T-helper 1 cell treated with Interleukin-12 subunit alpha and Interleukin-12 subunit beta and Interleukin-4 antibody, amounts not matched to agents 30 μg/mL and 1 μg/mL, for 36 hours (primary cell): ENCODE measurements around the gene PRKD1.
"Not testable (repeated sequence)": the region's sequence is repeated elsewhere in the genome, so short reads cannot be mapped to it uniquely, and the experiment has no call there.

Experiments
- H3K27ac Mint-ChIP-seq: one replicate; pipeline ENCODE4 v1.8.0; 2021; ENCODE audit warnings: mild to moderate bottlenecking, mixed read lengths
- H3K27me3 Mint-ChIP-seq: one replicate; pipeline ENCODE4 v1.8.0; 2021; ENCODE audit warnings: low read depth, mixed read lengths
- H3K36me3 Mint-ChIP-seq: one replicate; pipeline ENCODE4 v1.8.0; 2021; ENCODE audit warnings: low read depth, mixed read lengths
- H3K4me1 Mint-ChIP-seq: one replicate; pipeline ENCODE4 v1.8.0; 2021; ENCODE audit warnings: low read depth, mixed read lengths
- H3K4me3 Mint-ChIP-seq: one replicate; pipeline ENCODE4 v1.8.0; 2021; ENCODE audit warnings: mild to moderate bottlenecking, moderate library complexity, mixed read lengths
- H3K9me3 Mint-ChIP-seq: one replicate; pipeline ENCODE4 v1.8.0; 2021; ENCODE audit warnings: mixed read lengths

The PRKD1 gene

DNA sequence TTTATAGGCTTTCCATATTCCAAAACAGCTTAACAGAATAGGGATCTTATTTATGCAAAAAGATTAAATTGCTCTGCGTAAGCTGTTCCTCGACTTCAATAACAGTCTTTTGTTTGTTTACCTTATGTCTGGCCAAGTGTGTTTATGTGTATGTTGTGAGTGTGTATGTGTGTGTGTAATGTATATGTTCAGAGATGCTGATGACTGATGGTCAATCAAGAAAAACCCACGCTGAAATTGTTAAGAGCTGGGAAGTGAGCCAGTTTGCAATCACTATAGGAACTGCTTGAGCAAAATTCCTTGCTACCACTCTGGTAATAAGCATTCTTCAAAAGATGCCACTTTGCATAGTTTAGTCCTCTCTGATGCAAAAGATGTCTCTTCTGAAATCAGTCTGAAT, 59.6 kb downstream of the PRKD1 start:
- Mint-ChIP-seq H3K27me3 (no peaks in the 10 kb centered on the region), H3K36me3 (no peaks in the 10 kb centered on the region), H3K4me3 (no peak overlapping the region), H3K27ac (no peak overlapping the region), H3K9me3 (peaks cover 6% of the 10 kb centered on the region), H3K4me1 (no peaks in the 10 kb centered on the region)

DNA sequence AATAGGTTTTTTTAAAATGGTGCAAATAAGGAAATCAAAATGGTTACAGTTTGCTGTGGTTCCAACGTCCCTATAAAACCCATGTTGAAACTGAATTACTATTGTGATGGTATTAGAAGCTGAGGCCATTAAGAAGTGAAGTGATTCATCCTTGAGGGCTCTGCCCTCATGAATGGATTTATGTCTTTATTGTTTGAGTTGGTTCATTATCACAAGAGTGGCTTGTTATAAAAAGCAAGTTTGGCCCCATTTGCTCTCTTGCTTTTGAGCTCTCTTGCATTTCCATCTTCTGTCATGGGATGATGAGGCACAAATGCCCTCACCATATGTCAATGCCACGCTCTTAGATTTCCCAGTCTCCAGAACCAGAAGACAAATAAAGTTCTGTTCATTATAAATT, 62.3 kb downstream of the PRKD1 start:
- Mint-ChIP-seq H3K36me3 (no peaks in the 10 kb centered on the region), H3K27me3 (no peaks in the 10 kb centered on the region), H3K9me3 (peaks cover 16% of the 10 kb centered on the region), H3K27ac (no peak overlapping the region), H3K4me1 (no peaks in the 10 kb centered on the region), H3K4me3 (no peak overlapping the region)

DNA sequence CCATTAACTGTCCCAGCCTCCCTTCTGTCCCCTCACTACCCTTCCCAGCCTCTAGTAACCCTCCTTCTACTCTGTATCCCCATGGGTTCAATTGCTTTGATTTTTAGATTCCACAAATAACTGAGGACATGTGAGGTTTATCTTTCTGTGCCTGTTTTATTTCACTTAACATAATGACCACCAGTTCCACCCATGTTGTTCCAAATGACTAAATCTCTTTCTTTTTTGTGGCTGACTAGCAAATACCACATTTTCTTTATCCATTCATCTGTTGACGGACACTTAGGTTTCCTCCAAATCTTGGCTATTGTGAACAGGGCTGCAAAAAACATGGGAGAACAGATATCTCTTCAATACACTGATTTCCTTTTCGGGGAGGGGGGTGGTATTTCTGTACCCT, 65.7 kb downstream of the PRKD1 start:
- H3K4me3 Mint-ChIP-seq = no peak overlapping the region
- H3K4me1 Mint-ChIP-seq = no peaks in the 10 kb centered on the region
- H3K27ac Mint-ChIP-seq = no peak overlapping the region

DNA sequence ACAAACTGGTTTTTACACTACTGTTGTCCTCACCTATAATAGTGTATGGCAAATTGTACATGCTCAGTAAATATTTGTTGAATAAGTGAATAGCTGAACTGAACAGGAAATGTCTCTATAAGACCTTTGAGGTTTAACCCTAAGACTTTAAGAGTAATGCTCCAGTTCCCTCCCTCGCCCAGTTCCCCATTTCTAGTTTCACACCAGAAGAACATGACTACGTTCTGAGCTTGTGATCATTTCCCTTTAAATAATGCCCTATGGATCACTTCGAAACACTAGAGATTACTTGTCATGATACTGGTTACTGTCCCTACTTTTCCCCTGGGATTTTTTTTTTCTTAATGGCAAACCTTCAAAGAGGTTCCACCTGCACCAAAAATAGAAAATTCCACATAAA, 69.3 kb downstream of the PRKD1 start:
- no peak overlapping the region for H3K4me3 Mint-ChIP-seq
- H3K27ac Mint-ChIP-seq = no peak overlapping the region
- no peaks in the 10 kb centered on the region for H3K36me3 Mint-ChIP-seq
- H3K27me3 Mint-ChIP-seq = no peaks in the 10 kb centered on the region
- no peaks in the 10 kb centered on the region for H3K4me1 Mint-ChIP-seq
- H3K9me3 Mint-ChIP-seq = peaks cover 32% of the 10 kb centered on the region

More for the DNA sequence above, 65.7 kb downstream of the PRKD1 start:
- peaks cover 16% of the 10 kb centered on the region for H3K9me3 Mint-ChIP-seq
- H3K27me3 Mint-ChIP-seq = no peaks in the 10 kb centered on the region
- no peaks in the 10 kb centered on the region for H3K36me3 Mint-ChIP-seq

DNA sequence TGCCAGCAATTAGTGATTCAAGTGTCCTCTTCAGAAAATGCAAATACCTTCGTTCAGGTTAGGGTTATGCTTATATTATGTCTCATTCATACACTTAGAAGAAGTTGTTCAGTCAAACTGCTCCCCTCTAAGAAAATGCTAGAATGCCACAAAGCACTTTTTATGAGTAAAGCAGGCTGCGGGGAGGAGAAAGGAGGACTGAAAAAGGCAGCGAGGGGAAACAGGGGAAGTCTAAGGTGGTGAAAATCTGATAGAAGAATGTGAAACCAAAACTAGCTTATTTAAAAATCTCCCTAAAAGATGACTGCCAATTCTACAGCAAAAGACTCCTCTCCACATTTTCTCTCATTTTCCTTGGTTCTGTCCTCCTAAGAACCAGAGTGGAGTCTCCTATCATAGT, 70.1 kb downstream of the PRKD1 start:
- Mint-ChIP-seq H3K27ac (no peak overlapping the region), H3K36me3 (no peaks in the 10 kb centered on the region), H3K4me3 (no peak overlapping the region), H3K4me1 (no peaks in the 10 kb centered on the region), H3K27me3 (no peaks in the 10 kb centered on the region), H3K9me3 (peaks cover 34% of the 10 kb centered on the region)

DNA sequence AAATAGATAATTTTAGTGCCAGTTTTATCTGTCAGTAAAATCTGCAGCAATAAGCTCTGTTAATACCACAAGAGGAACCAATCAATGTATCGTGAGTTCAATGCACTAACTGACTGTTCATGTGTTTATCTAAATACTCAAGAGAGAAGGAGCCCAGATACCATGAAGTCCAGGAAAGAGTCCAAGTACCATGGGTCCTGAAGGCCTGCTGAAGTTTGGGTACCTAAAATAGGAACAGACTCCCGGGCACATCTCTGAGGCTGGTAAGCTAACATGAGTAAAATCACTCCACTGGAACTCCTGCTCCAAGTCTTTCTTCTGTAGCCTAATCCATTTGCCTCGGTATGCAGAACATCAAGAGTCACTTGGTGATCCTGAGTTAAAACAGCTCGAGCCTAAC, 71.1 kb downstream of the PRKD1 start:
- no peak overlapping the region for H3K27ac Mint-ChIP-seq
- H3K9me3 Mint-ChIP-seq = peaks cover 37% of the 10 kb centered on the region
- no peaks in the 10 kb centered on the region for H3K27me3 Mint-ChIP-seq
- no peaks in the 10 kb centered on the region for H3K36me3 Mint-ChIP-seq
- no peak overlapping the region for H3K4me3 Mint-ChIP-seq
- no peaks in the 10 kb centered on the region for H3K4me1 Mint-ChIP-seq

DNA sequence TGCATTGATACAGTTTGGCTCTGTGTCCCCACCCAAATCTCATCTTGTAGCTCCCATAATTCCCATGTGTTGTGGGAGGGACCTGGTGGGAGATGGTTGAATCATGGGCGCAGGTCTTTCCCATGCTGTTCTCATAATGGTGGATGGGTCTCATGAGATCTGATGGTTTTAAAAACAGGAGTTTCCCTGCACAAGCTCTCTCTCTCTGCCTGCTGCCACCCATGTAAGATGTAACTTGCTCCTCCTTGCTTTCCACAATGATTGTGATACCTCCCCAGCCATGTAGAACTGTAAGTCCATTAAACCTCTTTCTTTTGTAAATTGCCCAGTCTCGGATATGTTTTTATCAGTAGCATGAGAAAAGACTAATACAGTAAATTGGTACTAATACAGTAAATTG, 74.0 kb downstream of the PRKD1 start:
- not testable (repeated sequence) for H3K36me3 Mint-ChIP-seq, H3K27ac Mint-ChIP-seq, H3K4me1 Mint-ChIP-seq, H3K27me3 Mint-ChIP-seq, H3K4me3 Mint-ChIP-seq
- peaks cover 46% of the 10 kb centered on the region for H3K9me3 Mint-ChIP-seq

DNA sequence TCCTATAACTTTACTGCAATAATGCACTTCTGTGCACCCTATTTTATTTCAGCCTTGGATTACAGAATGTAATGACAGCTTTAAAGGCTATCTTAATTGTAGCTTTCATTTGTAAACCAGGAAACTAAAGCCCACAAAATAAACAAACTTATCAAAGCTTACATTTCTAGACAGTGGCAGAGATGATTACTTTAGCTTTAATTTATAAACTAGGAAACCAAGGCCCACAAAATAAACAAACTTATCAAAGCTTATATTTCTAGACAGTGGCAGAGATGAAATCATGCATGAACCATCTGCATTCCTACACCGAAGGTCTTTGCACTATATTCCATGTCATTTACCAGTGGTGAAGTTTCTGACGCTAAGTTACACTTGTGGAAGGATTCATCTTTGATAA, 74.4 kb downstream of the PRKD1 start:
- H3K4me3 Mint-ChIP-seq = no peak overlapping the region
- H3K27ac Mint-ChIP-seq = no peak overlapping the region
- H3K27me3 Mint-ChIP-seq = no peaks in the 10 kb centered on the region
- H3K9me3 Mint-ChIP-seq = peaks cover 46% of the 10 kb centered on the region
- H3K36me3 Mint-ChIP-seq = no peaks in the 10 kb centered on the region
- H3K4me1 Mint-ChIP-seq = no peaks in the 10 kb centered on the region

DNA sequence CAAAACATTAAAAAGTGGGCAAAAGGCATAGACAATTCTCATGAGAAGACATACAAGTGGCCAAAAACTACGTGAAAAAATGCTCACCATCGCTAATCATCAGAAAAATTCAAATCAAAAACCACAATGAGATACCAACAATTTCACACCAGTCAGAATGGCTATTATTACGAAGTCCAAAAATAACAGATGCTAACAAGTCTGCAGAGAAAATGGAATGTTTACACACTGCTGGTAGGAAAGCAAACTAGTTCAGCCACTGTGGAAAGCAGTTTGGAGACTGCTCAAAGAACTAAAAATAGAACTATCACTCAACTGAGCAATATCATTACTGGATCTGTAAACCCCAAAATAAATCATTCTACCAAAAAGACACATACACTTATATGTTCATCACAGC, 76.2 kb downstream of the PRKD1 start:
- Mint-ChIP-seq H3K9me3 (peaks cover 46% of the 10 kb centered on the region), H3K27ac (no peak overlapping the region), H3K4me1 (no peaks in the 10 kb centered on the region), H3K27me3 (no peaks in the 10 kb centered on the region), H3K36me3 (no peaks in the 10 kb centered on the region), H3K4me3 (no peak overlapping the region)

DNA sequence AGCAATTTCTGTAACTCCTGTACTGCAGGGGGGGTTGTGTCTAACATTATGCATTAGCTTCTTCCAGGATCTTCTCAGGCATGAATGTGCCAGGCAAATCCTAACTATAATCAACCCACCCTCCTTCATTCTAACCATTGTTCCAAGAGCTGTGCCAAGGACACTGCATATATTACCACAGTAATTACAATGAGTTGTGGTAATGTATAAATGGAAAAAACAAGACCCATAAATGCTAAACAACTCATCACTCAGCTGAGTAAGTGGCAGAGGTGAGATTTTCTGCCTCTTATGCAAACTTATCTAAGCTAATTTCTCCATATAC, 80.6 kb downstream of the PRKD1 start:
- H3K27ac Mint-ChIP-seq = no peak overlapping the region
- no peaks in the 10 kb centered on the region for H3K36me3 Mint-ChIP-seq
- no peaks in the 10 kb centered on the region for H3K27me3 Mint-ChIP-seq
- no peaks in the 10 kb centered on the region for H3K4me1 Mint-ChIP-seq
- no peak overlapping the region for H3K4me3 Mint-ChIP-seq
- peaks cover 24% of the 10 kb centered on the region for H3K9me3 Mint-ChIP-seq

DNA sequence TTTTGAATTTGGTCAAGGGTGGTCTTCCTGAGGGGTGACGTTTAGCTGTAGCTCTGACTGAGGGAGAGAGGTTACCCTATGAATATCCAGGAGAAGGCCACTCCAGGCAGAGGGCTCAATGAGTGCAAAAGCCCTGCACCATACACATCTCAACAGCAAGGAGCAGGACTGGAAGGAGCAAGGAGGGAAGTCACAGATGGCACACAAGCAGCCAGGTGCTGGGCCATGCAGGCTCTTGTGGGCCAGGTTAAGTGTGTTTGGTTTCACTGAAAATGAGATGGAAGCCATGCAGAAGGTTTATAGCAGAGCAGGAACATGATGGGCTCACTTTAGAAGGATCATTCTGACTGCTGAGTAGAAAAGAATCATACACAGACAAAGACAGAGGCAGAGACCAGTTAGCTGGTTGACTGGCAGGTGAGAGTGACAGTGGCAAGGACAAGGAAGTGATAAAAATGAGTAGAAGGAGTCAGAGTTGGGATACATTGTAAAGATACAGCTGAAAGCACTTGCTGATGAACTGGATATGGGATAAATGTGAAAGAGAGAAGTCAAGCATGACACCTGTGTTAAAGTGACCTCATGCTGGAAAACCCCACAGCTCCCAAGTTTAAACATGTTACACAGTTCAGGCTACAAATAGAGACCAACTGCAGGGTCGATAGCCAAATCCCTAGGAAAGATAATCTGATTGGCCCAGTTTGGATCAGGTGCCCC, 81.2 kb downstream of the PRKD1 start:
- Mint-ChIP-seq H3K4me1 (no peaks in the 10 kb centered on the region), H3K4me3 (no peak overlapping the region), H3K27ac (no peak overlapping the region), H3K27me3 (no peaks in the 10 kb centered on the region), H3K9me3 (peaks cover 21% of the 10 kb centered on the region), H3K36me3 (no peaks in the 10 kb centered on the region)

DNA sequence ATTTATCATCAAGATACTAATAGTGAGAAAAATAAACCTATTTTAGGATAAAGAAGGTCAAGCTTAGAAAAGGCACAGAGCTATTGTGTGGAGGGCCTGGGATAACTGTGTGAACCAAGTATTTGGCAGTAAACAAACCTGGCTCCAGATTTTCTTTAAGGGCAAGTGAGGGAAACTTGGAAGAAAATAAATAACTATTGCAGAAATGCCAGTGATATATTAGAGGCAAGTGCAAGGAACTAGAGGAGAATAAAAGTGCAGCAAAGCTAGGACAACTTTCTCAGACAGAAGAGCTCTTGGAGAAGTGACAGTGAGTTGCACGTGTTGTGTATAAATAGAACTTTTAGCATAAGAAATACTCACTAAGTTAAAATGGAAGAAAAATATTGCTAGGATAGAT, 83.7 kb downstream of the PRKD1 start:
- H3K4me3 Mint-ChIP-seq = no peak overlapping the region
- no peak overlapping the region for H3K27ac Mint-ChIP-seq
- H3K27me3 Mint-ChIP-seq = no peaks in the 10 kb centered on the region
- H3K36me3 Mint-ChIP-seq = no peaks in the 10 kb centered on the region
- H3K4me1 Mint-ChIP-seq = no peaks in the 10 kb centered on the region
- H3K9me3 Mint-ChIP-seq = peaks cover 29% of the 10 kb centered on the region

DNA sequence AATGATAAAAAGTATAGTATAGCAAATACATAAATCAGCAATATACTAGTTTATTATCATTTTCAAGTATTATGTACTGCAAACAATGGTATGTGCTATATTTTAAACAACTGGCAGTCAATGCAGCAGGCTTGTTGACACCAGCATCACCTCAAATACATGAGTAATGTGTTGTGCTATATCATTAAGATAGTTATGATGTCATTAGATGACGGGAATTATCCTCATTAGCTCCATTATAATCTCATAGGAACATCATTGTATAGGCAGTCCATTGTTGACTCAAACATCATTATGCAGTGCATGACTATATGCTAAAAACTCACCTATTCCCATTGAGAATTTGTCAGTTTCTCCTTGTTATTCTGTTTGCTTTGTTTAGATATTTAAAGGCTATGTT, 85.4 kb downstream of the PRKD1 start:
- no peaks in the 10 kb centered on the region for H3K27me3 Mint-ChIP-seq
- no peak overlapping the region for H3K27ac Mint-ChIP-seq
- H3K36me3 Mint-ChIP-seq = no peaks in the 10 kb centered on the region
- no peak overlapping the region for H3K4me3 Mint-ChIP-seq
- no peaks in the 10 kb centered on the region for H3K4me1 Mint-ChIP-seq
- peaks cover 36% of the 10 kb centered on the region for H3K9me3 Mint-ChIP-seq

DNA sequence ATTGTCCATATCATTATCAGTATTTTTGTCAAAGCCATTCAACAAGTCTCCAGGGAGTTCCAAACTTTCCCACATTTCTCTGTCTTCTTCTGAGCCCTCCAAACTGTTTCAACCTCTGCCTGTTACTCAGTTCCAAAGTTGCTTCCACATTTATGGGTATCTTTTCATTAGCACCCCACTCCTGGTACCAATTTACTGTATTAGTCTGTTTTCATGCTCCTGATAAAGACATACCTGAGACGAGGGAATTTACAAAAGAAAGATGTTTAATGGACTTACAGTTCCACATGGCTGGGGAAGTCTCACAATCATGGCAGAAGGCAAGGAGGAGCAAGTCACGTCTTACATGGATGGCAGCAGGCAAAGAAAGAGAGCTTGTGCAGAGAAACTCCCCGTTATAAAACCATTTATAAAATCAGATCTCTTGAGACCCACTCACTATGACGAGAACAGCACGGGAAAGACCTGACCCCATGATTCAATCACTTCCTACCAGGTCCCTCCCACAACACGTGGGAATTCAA, 87.2 kb downstream of the PRKD1 start:
- not testable (repeated sequence) for H3K4me3 Mint-ChIP-seq, H3K27me3 Mint-ChIP-seq, H3K27ac Mint-ChIP-seq, H3K36me3 Mint-ChIP-seq, H3K4me1 Mint-ChIP-seq
- peaks cover 36% of the 10 kb centered on the region for H3K9me3 Mint-ChIP-seq

DNA sequence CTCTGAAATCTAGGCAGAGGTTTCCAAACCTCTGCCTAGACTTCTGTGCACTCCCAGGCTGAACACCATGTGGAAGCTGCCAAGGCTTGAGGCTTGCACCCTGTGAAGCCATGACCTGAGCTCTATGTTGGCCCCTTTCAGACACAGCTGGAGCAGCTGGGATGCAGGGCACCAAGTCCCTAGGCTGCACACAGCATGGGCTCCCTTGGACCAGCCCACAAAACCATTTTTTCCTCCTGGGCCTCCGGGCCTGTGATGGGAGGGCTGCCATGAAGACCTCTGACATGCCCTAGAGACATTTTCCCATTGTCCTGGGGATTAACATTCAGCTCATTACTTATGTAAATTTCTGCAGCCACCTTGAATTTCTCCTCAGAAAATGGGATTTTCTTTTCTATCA, 88.0 kb downstream of the PRKD1 start:
- H3K9me3 Mint-ChIP-seq = peaks cover 36% of the 10 kb centered on the region
- not testable (repeated sequence) for H3K27me3 Mint-ChIP-seq, H3K4me3 Mint-ChIP-seq

DNA sequence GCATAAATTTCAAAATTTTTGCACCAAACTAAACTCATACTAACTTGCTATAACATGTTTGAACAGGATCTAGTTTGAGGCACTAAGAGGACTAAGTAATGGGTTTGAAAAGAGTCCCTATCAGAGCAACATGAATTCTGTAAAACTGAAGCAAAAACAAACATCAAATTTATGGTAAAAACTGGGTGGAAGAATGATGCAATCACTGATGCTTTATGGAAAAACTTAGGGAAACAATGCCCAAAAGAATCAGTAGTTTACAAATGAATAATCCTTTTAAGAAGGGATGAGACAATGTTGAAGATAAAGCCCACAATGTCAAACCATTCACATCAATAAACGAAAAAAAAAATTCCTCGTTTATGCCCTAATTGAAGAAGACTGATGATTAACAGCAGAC, 88.9 kb downstream of the PRKD1 start:
- no peak overlapping the region for H3K27ac Mint-ChIP-seq
- no peaks in the 10 kb centered on the region for H3K4me1 Mint-ChIP-seq
- no peaks in the 10 kb centered on the region for H3K27me3 Mint-ChIP-seq
- H3K36me3 Mint-ChIP-seq = no peaks in the 10 kb centered on the region
- no peak overlapping the region for H3K4me3 Mint-ChIP-seq
- peaks cover 36% of the 10 kb centered on the region for H3K9me3 Mint-ChIP-seq

More for the DNA sequence above, 88.0 kb downstream of the PRKD1 start:
- not testable (repeated sequence) for H3K4me1 Mint-ChIP-seq, H3K27ac Mint-ChIP-seq, H3K36me3 Mint-ChIP-seq
